GM23338 (cell line): Measurements from ENCODE around the gene TIMM29. TPM values are rescaled to one million over a fixed set of nuclear protein-coding genes. Genes with fewer than 3 reads are reported as not detected.

Source experiments
- ATAC-seq: fragments of 200-7000 bp; cut with Tn5 transposase; 3 replicates; pipeline ENCODE4 v1.9.1; 2020
- DNase-seq: peaks from one replicate; pipeline ENCODE4 v3.0.0-alpha.2; 2015; ENCODE audit warnings: low spot score
- H2AFZ ChIP-seq: fragments of 200-600 bp; sonication (generic); 2 replicates; pipeline ENCODE4 v1.8.0; 2016; ENCODE audit warnings: antibody characterized with exemption, mild to moderate bottlenecking, moderate library complexity
- H3F3A ChIP-seq: fragments of 200-600 bp; sonication (generic); replicated peaks from 2 replicates; pipeline ENCODE4 v1.8.0; 2017; ENCODE audit warnings: antibody characterized with exemption, mixed run types, low read depth
- H3K27ac ChIP-seq: fragments of 200-600 bp; sonication (generic); 2 replicates; pipeline ENCODE4 v1.6.1; 2016; ENCODE audit warnings: low read depth
- H3K27me3 ChIP-seq: fragments of 200-600 bp; sonication (generic); 2 replicates; pipeline ENCODE4 v1.8.0; 2016; ENCODE audit warnings: mild to moderate bottlenecking, mixed run types, moderate library complexity; ENCODE audit not compliant: insufficient read depth
- H3K36me3 ChIP-seq: fragments of 200-600 bp; sonication (generic); 2 replicates; pipeline ENCODE4 v1.8.0; 2016; ENCODE audit warnings: mild to moderate bottlenecking; ENCODE audit not compliant: insufficient read depth
- H3K4me1 ChIP-seq: fragments of 200-600 bp; sonication (generic); 2 replicates; pipeline ENCODE4 v1.8.0; 2016; ENCODE audit warnings: mild to moderate bottlenecking, moderate library complexity; ENCODE audit not compliant: insufficient read depth
- H3K4me2 ChIP-seq: fragments of 200-600 bp; sonication (generic); 2 replicates; pipeline ENCODE4 v1.7.1; 2017; ENCODE audit warnings: mixed run types
- H3K4me3 ChIP-seq: fragments of 200-600 bp; sonication (generic); 2 replicates; pipeline ENCODE4 v1.6.1; 2016; ENCODE audit warnings: mixed run types
- H3K79me2 ChIP-seq: fragments of 200-600 bp; sonication (generic); replicated peaks from 2 replicates; pipeline ENCODE4 v1.8.0; 2017; ENCODE audit warnings: mild to moderate bottlenecking; ENCODE audit not compliant: insufficient read depth
- H3K9me2 ChIP-seq: fragments of 200-600 bp; sonication (generic); 2 replicates; pipeline ENCODE4 v1.8.0; 2017; ENCODE audit not compliant: insufficient read depth
- H4K20me1 ChIP-seq: fragments of 200-600 bp; sonication (generic); replicated peaks from 2 replicates; pipeline ENCODE4 v1.8.0; 2017; ENCODE audit warnings: mild to moderate bottlenecking; ENCODE audit not compliant: insufficient read depth
- H3K27ac Mint-ChIP-seq: 2 replicates; pipeline ENCODE4 v1.8.0; 2020; ENCODE audit warnings: inconsistent platforms, mild to moderate bottlenecking, moderate library complexity, mixed read lengths
- H3K27me3 Mint-ChIP-seq: 3 replicates; pipeline ENCODE4 v1.8.0; 2022; ENCODE audit warnings: low read depth, mild to moderate bottlenecking, moderate library complexity, mixed read lengths, inconsistent platforms; ENCODE audit not compliant: insufficient read depth, poor library complexity
- H3K36me3 Mint-ChIP-seq: 3 replicates; pipeline ENCODE4 v1.8.0; 2021; ENCODE audit warnings: low read depth, mild to moderate bottlenecking, inconsistent platforms, moderate library complexity, mixed read lengths
- H3K4me1 Mint-ChIP-seq: 3 replicates; pipeline ENCODE4 v1.8.0; 2020; ENCODE audit warnings: mild to moderate bottlenecking, inconsistent platforms, mixed read lengths
- H3K4me3 Mint-ChIP-seq: 3 replicates; pipeline ENCODE4 v1.8.0; 2021; ENCODE audit warnings: moderate library complexity, mild to moderate bottlenecking, inconsistent platforms, mixed read lengths
- H3K9me3 Mint-ChIP-seq: 3 replicates; pipeline ENCODE4 v1.8.0; 2020; ENCODE audit warnings: moderate library complexity, mild to moderate bottlenecking, inconsistent platforms, mixed read lengths
- EZH2 ChIP-seq: fragments of 200-600 bp; sonication (generic); IDR thresholded peaks from one replicate; pipeline ENCODE4 v1.8.0; 2017; ENCODE audit warnings: antibody characterized with exemption, mild to moderate bottlenecking, low read depth; ENCODE audit not compliant: unreplicated experiment
- EZH2phosphoT487 ChIP-seq: fragments of 200-600 bp; sonication (generic); IDR thresholded peaks from one replicate; pipeline ENCODE4 v1.8.1; 2018; ENCODE audit warnings: antibody characterized with exemption; ENCODE audit not compliant: unreplicated experiment
- JUNB ChIP-seq: IDR thresholded peaks from one replicate; pipeline ENCODE4 v1.6.1; 2016; ENCODE audit warnings: antibody characterized with exemption; ENCODE audit not compliant: unreplicated experiment
- NANOG ChIP-seq: IDR thresholded peaks from 2 replicates; pipeline ENCODE4 v1.6.1; 2016; ENCODE audit warnings: antibody characterized with exemption, borderline replicate concordance
- ZNF114 ChIP-seq: fragments of 250-450 bp; sonication (Bioruptor Pico); IDR thresholded peaks from 2 replicates; pipeline ENCODE4 v1.5.0; 2020; ENCODE audit warnings: mild to moderate bottlenecking, moderate library complexity
- ZNF331 ChIP-seq: fragments of 250-450 bp; sonication (Bioruptor Pico); IDR thresholded peaks from 2 replicates; pipeline ENCODE4 v1.5.0; 2020; ENCODE audit warnings: low read depth, mild to moderate bottlenecking, moderate library complexity
- polyA plus RNA-seq: library from polyadenylated mRNA; unstranded; fragments of >200 nt; fragmentation: Nextera tagmentation; extraction: Ambion mirVana; gene quantifications from 2 replicates; pipeline ENCODE4 v1.2.1, GENCODE V29; 2016
- total RNA-seq: library from RNA; depleted of rRNA; stranded (reverse); fragments of >200 nt; shearing (Covaris generic); gene quantifications from 2 replicates; pipeline ENCODE4 v1.2.3, GENCODE V29; 2014
- TF ChIP-seq, protein P1 (sequence below): fragments of 250-450 bp; sonication (Bioruptor Pico); IDR thresholded peaks from 2 replicates; pipeline ENCODE4 v1.5.0; 2020; ENCODE audit warnings: mild to moderate bottlenecking, moderate library complexity

Gene TIMM29
- total and polyA plus RNA-seq, 2 experiments from 2014 or later, result 24.1 to 60.7 TPM

- Histone ChIP-seq H4K20me1 (peaks cover 62% of the 10 kb centered on the region), H3K27ac (peak overlapping the region; percentile 72), H3K27me3 (no peaks in the 10 kb centered on the region), H3K36me3 (no peaks in the 10 kb centered on the region), H3K4me3 (no peak overlapping the region), H3K9me2 (no peaks in the 10 kb centered on the region), H3K79me2 (peaks cover 100% of the 10 kb centered on the region), H3F3A (0 out of 2 replicates have a peak, but pooled peaks cover 8% of the 10 kb centered on the region), H3K4me1 (no peaks in the 10 kb centered on the region; the same call in none of the 2 replicates), H2AFZ (no peak overlapping the region), H3K4me2 (no peak overlapping the region)
- no peak overlapping the region for H3K4me3 Mint-ChIP-seq
- peak overlapping the region; percentile 5; the same call in 1 of the 2 replicates for H3K27ac Mint-ChIP-seq
- H3K4me1 Mint-ChIP-seq, result peaks cover 18% of the 10 kb centered on the region; the same call in 2 of the 3 replicates
- H3K27me3 Mint-ChIP-seq, result peaks cover 4% of the 10 kb centered on the region
- peaks cover 7% of the 10 kb centered on the region for H3K9me3 Mint-ChIP-seq
- no peak for ATAC-seq
- DNase-seq, result no peak
- TF ChIP-seq EZH2phosphoT487 (no peak), JUNB (no peak), EZH2 (no peak), NANOG (no peak), ZNF331 (CRISPR knock-in tag) (no peak), ZNF114 (CRISPR knock-in tag) (no peak)
- TF ChIP-seq, protein P1, sequence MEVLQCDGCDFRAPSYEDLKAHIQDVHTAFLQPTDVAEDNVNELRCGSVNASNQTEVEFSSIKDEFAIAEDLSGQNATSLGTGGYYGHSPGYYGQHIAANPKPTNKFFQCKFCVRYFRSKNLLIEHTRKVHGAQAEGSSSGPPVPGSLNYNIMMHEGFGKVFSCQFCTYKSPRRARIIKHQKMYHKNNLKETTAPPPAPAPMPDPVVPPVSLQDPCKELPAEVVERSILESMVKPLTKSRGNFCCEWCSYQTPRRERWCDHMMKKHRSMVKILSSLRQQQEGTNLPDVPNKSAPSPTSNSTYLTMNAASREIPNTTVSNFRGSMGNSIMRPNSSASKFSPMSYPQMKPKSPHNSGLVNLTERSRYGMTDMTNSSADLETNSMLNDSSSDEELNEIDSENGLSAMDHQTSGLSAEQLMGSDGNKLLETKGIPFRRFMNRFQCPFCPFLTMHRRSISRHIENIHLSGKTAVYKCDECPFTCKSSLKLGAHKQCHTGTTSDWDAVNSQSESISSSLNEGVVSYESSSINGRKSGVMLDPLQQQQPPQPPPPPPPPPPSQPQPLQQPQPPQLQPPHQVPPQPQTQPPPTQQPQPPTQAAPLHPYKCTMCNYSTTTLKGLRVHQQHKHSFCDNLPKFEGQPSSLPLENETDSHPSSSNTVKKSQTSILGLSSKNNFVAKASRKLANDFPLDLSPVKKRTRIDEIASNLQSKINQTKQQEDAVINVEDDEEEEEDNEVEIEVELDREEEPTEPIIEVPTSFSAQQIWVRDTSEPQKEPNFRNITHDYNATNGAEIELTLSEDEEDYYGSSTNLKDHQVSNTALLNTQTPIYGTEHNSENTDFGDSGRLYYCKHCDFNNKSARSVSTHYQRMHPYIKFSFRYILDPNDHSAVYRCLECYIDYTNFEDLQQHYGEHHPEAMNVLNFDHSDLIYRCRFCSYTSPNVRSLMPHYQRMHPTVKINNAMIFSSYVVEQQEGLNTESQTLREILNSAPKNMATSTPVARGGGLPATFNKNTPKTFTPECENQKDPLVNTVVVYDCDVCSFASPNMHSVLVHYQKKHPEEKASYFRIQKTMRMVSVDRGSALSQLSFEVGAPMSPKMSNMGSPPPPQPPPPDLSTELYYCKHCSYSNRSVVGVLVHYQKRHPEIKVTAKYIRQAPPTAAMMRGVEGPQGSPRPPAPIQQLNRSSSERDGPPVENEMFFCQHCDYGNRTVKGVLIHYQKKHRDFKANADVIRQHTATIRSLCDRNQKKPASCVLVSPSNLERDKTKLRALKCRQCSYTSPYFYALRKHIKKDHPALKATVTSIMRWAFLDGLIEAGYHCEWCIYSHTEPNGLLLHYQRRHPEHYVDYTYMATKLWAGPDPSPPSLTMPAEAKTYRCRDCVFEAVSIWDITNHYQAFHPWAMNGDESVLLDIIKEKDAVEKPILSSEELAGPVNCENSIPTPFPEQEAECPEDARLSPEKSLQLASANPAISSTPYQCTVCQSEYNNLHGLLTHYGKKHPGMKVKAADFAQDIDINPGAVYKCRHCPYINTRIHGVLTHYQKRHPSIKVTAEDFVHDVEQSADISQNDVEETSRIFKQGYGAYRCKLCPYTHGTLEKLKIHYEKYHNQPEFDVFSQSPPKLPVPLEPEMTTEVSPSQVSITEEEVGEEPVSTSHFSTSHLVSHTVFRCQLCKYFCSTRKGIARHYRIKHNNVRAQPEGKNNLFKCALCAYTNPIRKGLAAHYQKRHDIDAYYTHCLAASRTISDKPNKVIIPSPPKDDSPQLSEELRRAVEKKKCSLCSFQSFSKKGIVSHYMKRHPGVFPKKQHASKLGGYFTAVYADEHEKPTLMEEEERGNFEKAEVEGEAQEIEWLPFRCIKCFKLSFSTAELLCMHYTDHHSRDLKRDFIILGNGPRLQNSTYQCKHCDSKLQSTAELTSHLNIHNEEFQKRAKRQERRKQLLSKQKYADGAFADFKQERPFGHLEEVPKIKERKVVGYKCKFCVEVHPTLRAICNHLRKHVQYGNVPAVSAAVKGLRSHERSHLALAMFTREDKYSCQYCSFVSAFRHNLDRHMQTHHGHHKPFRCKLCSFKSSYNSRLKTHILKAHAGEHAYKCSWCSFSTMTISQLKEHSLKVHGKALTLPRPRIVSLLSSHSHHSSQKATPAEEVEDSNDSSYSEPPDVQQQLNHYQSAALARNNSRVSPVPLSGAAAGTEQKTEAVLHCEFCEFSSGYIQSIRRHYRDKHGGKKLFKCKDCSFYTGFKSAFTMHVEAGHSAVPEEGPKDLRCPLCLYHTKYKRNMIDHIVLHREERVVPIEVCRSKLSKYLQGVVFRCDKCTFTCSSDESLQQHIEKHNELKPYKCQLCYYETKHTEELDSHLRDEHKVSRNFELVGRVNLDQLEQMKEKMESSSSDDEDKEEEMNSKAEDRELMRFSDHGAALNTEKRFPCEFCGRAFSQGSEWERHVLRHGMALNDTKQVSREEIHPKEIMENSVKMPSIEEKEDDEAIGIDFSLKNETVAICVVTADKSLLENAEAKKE (CRISPR knock-in tag), result no peak
- H3K36me3 Mint-ChIP-seq, result peaks cover 26% of the 10 kb centered on the region
Observed at GRCh38 chr19:10976131-10976892, 47.7 kb downstream of the TIMM29 start.
